ENCODE results near the gene TSPAN16.

The TSPAN16 gene

GRCh38 chr19:11278670-11279069 lies 17.3 kb upstream of the TSPAN16 start:
- no peak for DNase-seq (ENCODE audit: low spot score)
- TF ChIP-seq CTCF (IDR thresholded peaks at IDR 0.05; ENCODE audit: borderline replicate concordance, control extremely low read depth, extremely low read depth, insufficient read depth, missing control alignments), result no peak
- in situ Hi-C loops (cut with MboI; ENCODE audit: low sequenced_read_pairs, unreplicated experiment), result no loop called here

GRCh38 chr19:11279505-11280236 lies 16.3 kb upstream of the TSPAN16 start:
- no peak for TF ChIP-seq CTCF (IDR thresholded peaks at IDR 0.05; ENCODE audit: borderline replicate concordance, control extremely low read depth, extremely low read depth, insufficient read depth, missing control alignments)
- in situ Hi-C loops (cut with MboI; ENCODE audit: low sequenced_read_pairs, unreplicated experiment), result no loop called here
- DNase-seq (ENCODE audit: low spot score), result peak; percentile 74

GRCh38 chr19:11281356-11282049 lies 14.5 kb upstream of the TSPAN16 start:
- TF ChIP-seq CTCF (IDR thresholded peaks at IDR 0.05; ENCODE audit: borderline replicate concordance, control extremely low read depth, extremely low read depth, insufficient read depth, missing control alignments), result no peak
- in situ Hi-C loops (cut with MboI; ENCODE audit: low sequenced_read_pairs, unreplicated experiment), result no loop called here
- DNase-seq (ENCODE audit: low spot score), result no peak

GRCh38 chr19:11284515-11284914 lies 11.4 kb upstream of the TSPAN16 start:
- no peak for TF ChIP-seq CTCF (IDR thresholded peaks at IDR 0.05; ENCODE audit: borderline replicate concordance, control extremely low read depth, extremely low read depth, insufficient read depth, missing control alignments)
- DNase-seq (ENCODE audit: low spot score), result no peak
- in situ Hi-C loops (cut with MboI; ENCODE audit: low sequenced_read_pairs, unreplicated experiment), result no loop called here

GRCh38 chr19:11286312-11286974 lies 9.5 kb upstream of the TSPAN16 start:
- DNase-seq (ENCODE audit: low spot score), result peak; percentile 31
- in situ Hi-C loops (cut with MboI; ENCODE audit: low sequenced_read_pairs, unreplicated experiment), result no loop called here
- no peak for TF ChIP-seq CTCF (IDR thresholded peaks at IDR 0.05; ENCODE audit: borderline replicate concordance, control extremely low read depth, extremely low read depth, insufficient read depth, missing control alignments)

GRCh38 chr19:11288349-11288748 lies 7.6 kb upstream of the TSPAN16 start:
- no peak for TF ChIP-seq CTCF (IDR thresholded peaks at IDR 0.05; ENCODE audit: borderline replicate concordance, control extremely low read depth, extremely low read depth, insufficient read depth, missing control alignments)
- in situ Hi-C loops (cut with MboI; ENCODE audit: low sequenced_read_pairs, unreplicated experiment), result no loop called here
- peak; percentile 34 for DNase-seq (ENCODE audit: low spot score)

Measured in GM13976 (cell line).